ENCODE results near the gene CACNA1H. TPM values are rescaled to one million over a fixed set of nuclear protein-coding genes. Genes with fewer than 3 reads are reported as not detected.

Gene CACNA1H
- total and polyA plus RNA-seq, 2 of the 4 experiments (the other 2 are of a cell fraction): 1.6 to 5.8 TPM

- H4K91ac ChIP-seq (ENCODE audit: insufficient read depth, low read depth, low read length): no peak overlapping the region
- H3K4me3 ChIP-seq (ENCODE audit: insufficient read depth, low read depth, low read length): no peak overlapping the region
- H2AK9ac ChIP-seq (replicated peaks; ENCODE audit: low read depth, low read length, poor library complexity): no peak overlapping the region
- no peaks in the 10 kb centered on the region for H3K9me1 ChIP-seq (ENCODE audit: insufficient read depth, low read length)
- DNase-seq: no peak
- WGBS, 2 experiments (ENCODE audit: extremely low coverage in 2 of 2, insufficient read length in 1 of 2): 80% methylated on average over 3 of the region's 15 CpGs; no CpG with 5 or more reads in 1 of the 2 experiments
- no peaks in the 10 kb centered on the region for H3K79me1 ChIP-seq (ENCODE audit: low read depth in 1 of 2, low read length in 2 of 2)
- H2BK120ac ChIP-seq (ENCODE audit: low read depth, low read length): no peak overlapping the region
- no peak overlapping the region for H2AFZ ChIP-seq (replicated peaks; ENCODE audit: low read length, poor library complexity)
- POLR2A ChIA-PET (ENCODE audit: unreplicated experiment): no interaction called here
- H3K4ac ChIP-seq (ENCODE audit: low read depth, low read length): no peak overlapping the region
- intact Hi-C loops (cut with micrococcal nuclease) (no loop called here), in situ Hi-C loops (cut with MboI; ENCODE audit: low sequenced_read_pairs) (loop anchor here (5.0 kb wide), 1 partner anchor 83 kb away; no protein-coding TSS in a partner anchor), dilution Hi-C loops (cut with HindIII; ENCODE audit: low sequenced_read_pairs, unreplicated experiment) (no loop called here)
- no peaks in the 10 kb centered on the region for H4K20me1 ChIP-seq (ENCODE audit: insufficient read depth, low read length)
- no peaks in the 10 kb centered on the region for H3K36me3 ChIP-seq (ENCODE audit: control insufficient read depth, insufficient read depth, low read length)
- CTCF ChIA-PET: no interaction called here
- no peak overlapping the region for H3K27ac ChIP-seq (ENCODE audit: insufficient read depth, low read length)
- no peak overlapping the region for H4K8ac ChIP-seq (ENCODE audit: low read depth in 2 of 2, low read length in 2 of 2)
- no peak overlapping the region for H3K9ac ChIP-seq (ENCODE audit: low read depth, low read length)
- peaks cover 45% of the 10 kb centered on the region for H3K27me3 ChIP-seq (ENCODE audit: control insufficient read depth, insufficient read depth, low read length)
- no peak for ATAC-seq (ENCODE audit: low read depth)
- H2BK5ac ChIP-seq (ENCODE audit: low read depth, low read length, poor library complexity, severe bottlenecking): no peak overlapping the region
- no peak overlapping the region for H2AK5ac ChIP-seq (ENCODE audit: low read depth, low read length)
- H3K4me2 ChIP-seq (ENCODE audit: low read depth, low read length): no peak overlapping the region
- no peak overlapping the region for H2BK20ac ChIP-seq (ENCODE audit: low read depth, low read length)
- no peaks in the 10 kb centered on the region for H3K4me1 ChIP-seq (ENCODE audit: control insufficient read depth, insufficient read depth, low read length)
- H3K23ac ChIP-seq (ENCODE audit: low read depth, low read length): no peak overlapping the region
- H3K9me3 ChIP-seq (ENCODE audit: control insufficient read depth, insufficient read depth, low read length): no peaks in the 10 kb centered on the region
- H2BK15ac ChIP-seq (ENCODE audit: low read depth, low read length): no peak overlapping the region
- no peak overlapping the region for H4K5ac ChIP-seq (ENCODE audit: low read depth, low read length)
- TF ChIP-seq RFX5 (IDR thresholded peaks at IDR 0.05; ENCODE audit: low read depth, low read length): no peak
- no peak for TF ChIP-seq RCOR1 (IDR thresholded peaks at IDR 0.05; ENCODE audit: insufficient replicate concordance, low read length)
- no peak for TF ChIP-seq CHD1 (IDR thresholded peaks at IDR 0.05; ENCODE audit: low read depth, low read length)
- no peak for TF ChIP-seq FOS (IDR thresholded peaks at IDR 0.05; ENCODE audit: low read depth, low read length)
- no peak for TF ChIP-seq NFE2L2 (IDR thresholded peaks at IDR 0.05; ENCODE audit: low read depth, low read length)
- TF ChIP-seq RAD21 (IDR thresholded peaks at IDR 0.05; ENCODE audit: low read length): no peak
- no peak for TF ChIP-seq POLR2A (IDR thresholded peaks at IDR 0.05; ENCODE audit: low read depth, low read length)
- no peak for TF ChIP-seq ELK1 (IDR thresholded peaks at IDR 0.05; ENCODE audit: borderline replicate concordance, low read depth, low read length)
- TF ChIP-seq SMC3 (IDR thresholded peaks at IDR 0.05; ENCODE audit: low read depth, low read length): no peak
- no peak for TF ChIP-seq BHLHE40 (IDR thresholded peaks at IDR 0.05; ENCODE audit: low read depth, low read length)
- no peak for TF ChIP-seq USF2 (IDR thresholded peaks at IDR 0.05; ENCODE audit: low read depth, low read length)
- TF ChIP-seq CTCF (conservative IDR thresholded peaks at IDR 0.05; ENCODE audit: low read depth, low read length): no peak
- TF ChIP-seq MAFK (IDR thresholded peaks at IDR 0.05; ENCODE audit: low read depth, low read length): no peak
- no peak for TF ChIP-seq MAZ (IDR thresholded peaks at IDR 0.05; ENCODE audit: borderline replicate concordance, low read depth, low read length)
- TF ChIP-seq MXI1 (IDR thresholded peaks at IDR 0.05; ENCODE audit: borderline replicate concordance, low read depth, low read length): no peak
- TF ChIP-seq CEBPB (IDR thresholded peaks at IDR 0.05; ENCODE audit: low read depth, low read length): no peak
- no TSS peak for BruUV-seq (replicated peaks)
- H3K14ac ChIP-seq (replicated peaks; ENCODE audit: low read depth, low read length): no peak overlapping the region
- no peak overlapping the region for H3K18ac ChIP-seq (ENCODE audit: low read depth, low read length)
- H3K56ac ChIP-seq (ENCODE audit: extremely low read depth, insufficient read depth, low read length): no peak overlapping the region
Observed at GRCh38 chr16:1113889-1114526, 38.9 kb upstream of the CACNA1H start.
